ENCODE data around the gene STX18. TPM values are rescaled to one million over a fixed set of nuclear protein-coding genes. Genes with fewer than 3 reads are reported as not detected.

STX18 gene
- polyA plus RNA-seq (2012; ENCODE audit: low read depth, missing spikeins) = 18.9 TPM

DNA sequence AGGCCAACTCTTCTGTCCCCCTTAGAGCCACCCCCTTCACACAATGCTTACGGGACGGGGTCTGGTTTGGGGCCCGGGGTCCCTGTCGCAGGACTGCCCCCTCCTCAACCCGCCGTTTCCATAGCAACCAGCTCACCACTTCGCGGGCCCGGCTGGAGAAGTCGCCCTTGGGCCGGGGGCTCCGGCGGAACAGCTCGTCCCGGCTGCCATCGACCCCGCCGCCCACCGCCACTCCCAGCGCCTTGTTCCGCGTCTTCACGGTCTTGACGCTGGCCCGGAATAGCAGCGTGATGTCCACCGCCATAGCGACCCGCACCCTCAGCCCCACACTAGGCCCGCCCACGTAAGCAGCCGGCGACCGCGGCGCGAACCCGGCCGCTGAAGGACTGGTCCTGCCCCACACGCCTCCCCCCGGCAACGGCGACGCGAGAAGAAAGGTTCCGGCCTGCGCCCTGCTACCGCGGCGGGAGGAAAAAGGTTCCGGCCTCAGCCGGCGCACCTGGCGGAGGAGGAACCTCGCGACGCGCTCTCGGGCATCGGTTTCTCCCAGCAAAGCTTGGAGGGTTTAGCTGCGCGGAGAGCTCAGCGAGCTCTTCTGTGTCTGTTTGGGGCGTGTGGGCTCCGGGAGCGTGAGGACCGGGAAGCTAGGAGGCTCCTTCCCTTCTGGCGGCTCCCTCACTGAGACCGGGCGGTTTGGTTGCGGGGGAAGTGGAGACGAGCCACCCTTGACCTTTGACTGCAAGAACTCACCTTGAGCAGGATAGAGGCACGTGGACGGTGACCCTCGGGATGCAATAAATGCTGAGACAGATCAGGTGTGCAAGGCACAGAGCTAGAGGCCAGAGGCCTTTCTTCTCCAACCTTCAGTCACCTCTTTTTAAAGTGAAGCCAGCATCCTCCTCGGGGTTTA lies at the start of gene STX18:
Gene STX18, minus strand, starts transcription at position 388 of the 910 bp plus-strand sequence. Its CDS starts 84 bp downstream, at position 304.
- TF ChIP-seq POU2F2 (IDR thresholded peaks at IDR 0.05; ENCODE audit: low read depth, low read length) (peak; percentile 90), PAX5 (IDR thresholded peaks at IDR 0.05; ENCODE audit: insufficient read depth, low read length, severe bottlenecking) (peak; percentile 19), TAF1 (IDR thresholded peaks at IDR 0.05; ENCODE audit: low read depth, low read length) (peak; percentile 96), SPI1 (IDR thresholded peaks at IDR 0.05; ENCODE audit: low read depth, low read length) (no peak), POLR2AphosphoS5 (IDR thresholded peaks at IDR 0.05; ENCODE audit: low read depth, low read length) (peak; percentile 82; the same call in 1 of the 2 replicates), POLR2A (IDR thresholded peaks at IDR 0.05; ENCODE audit: low read depth, low read length) (peak; percentile 62; the same call in 1 of the 2 replicates)
- FAIRE-seq = peak; percentile 91
- DNase-seq (ENCODE audit: insufficient read length, low spot score) = peak; percentile 85

DNA sequence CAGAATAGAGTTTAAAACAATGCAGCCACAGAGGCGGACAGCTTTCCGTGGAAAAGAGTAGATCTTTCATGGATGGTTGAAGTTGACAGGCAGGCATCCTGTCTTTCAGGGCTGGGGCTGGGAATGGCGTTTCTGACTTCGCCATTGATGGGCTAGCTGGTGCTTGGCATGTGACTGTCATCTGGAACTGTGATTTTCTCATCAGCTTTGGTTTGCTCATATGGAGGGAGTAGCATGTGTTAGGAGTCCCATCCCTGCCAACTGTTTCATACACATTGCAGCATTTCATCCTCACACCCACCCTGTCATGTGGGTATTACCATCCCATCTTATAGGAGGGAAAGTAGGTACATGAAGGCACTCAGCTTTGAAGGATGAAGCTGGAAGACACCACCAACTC lies 49.2 kb upstream of the STX18 start:
- no peak for DNase-seq (ENCODE audit: insufficient read length, low spot score)
- TF ChIP-seq PAX5 (IDR thresholded peaks at IDR 0.05; ENCODE audit: insufficient read depth, low read length, severe bottlenecking) = no peak
- no peak for TF ChIP-seq POLR2A (IDR thresholded peaks at IDR 0.05; ENCODE audit: low read depth, low read length)
- no peak for TF ChIP-seq POLR2AphosphoS5 (IDR thresholded peaks at IDR 0.05; ENCODE audit: low read depth, low read length)
- TF ChIP-seq TAF1 (IDR thresholded peaks at IDR 0.05; ENCODE audit: low read depth, low read length) = no peak
- no peak for TF ChIP-seq SPI1 (IDR thresholded peaks at IDR 0.05; ENCODE audit: low read depth, low read length)
- no peak for TF ChIP-seq POU2F2 (IDR thresholded peaks at IDR 0.05; ENCODE audit: low read depth, low read length)
- no peak for FAIRE-seq

DNA sequence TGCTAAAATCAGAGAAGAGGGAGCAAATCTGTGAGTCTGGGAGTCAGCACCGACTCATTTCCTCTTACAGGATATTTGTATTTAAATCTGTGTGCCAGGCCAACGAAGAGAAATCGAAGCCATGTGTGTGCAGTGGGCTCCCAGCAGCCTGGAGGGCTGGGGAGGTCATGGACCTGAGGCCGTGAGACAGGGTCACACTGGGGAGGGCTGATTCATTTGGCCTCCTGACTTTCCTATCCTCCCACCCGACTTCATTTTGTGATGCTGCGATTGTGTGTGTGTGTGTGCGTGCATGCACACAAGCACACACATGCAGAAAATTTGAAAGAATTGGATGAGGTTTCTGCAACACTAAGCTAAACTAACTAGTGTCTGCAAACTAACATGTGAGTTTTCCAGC lies 48.7 kb upstream of the STX18 start:
- FAIRE-seq = no peak
- DNase-seq (ENCODE audit: insufficient read length, low spot score) = no peak
- no peak for TF ChIP-seq TAF1 (IDR thresholded peaks at IDR 0.05; ENCODE audit: low read depth, low read length)
- TF ChIP-seq POLR2AphosphoS5 (IDR thresholded peaks at IDR 0.05; ENCODE audit: low read depth, low read length) = no peak
- TF ChIP-seq PAX5 (IDR thresholded peaks at IDR 0.05; ENCODE audit: insufficient read depth, low read length, severe bottlenecking) = no peak
- no peak for TF ChIP-seq POLR2A (IDR thresholded peaks at IDR 0.05; ENCODE audit: low read depth, low read length)
- TF ChIP-seq SPI1 (IDR thresholded peaks at IDR 0.05; ENCODE audit: low read depth, low read length) = no peak
- no peak for TF ChIP-seq POU2F2 (IDR thresholded peaks at IDR 0.05; ENCODE audit: low read depth, low read length)

DNA sequence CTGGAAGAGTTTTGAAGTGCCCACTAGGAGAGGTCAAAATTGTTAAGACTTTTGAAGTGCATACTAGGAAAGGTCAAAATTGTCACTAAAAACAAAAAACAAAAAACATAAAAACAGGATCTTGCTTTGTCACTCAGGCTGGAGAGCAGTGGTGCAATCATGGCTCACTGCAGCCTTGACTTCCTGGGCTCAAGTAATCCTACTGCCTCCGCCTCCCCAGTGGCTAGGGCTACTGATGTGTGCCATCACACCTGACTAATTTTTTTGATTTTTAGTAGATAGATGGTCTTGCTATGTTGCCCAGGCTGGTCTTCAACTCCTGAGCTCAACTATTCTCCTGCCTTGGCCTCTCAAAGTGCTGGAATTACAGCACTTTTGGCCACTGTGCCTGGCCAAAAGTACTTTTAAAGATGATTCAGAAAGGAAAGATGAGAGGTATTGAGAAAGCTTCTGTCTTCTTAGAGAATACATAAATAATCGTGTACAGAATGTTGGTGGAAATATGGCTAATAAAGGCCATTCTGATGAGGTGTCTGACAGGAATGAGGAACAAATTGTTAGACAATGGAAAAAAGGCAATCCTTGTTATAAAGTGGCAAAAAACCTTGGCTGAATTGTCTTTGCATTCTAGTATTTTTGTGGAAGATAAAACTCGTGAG lies 43.3 kb upstream of the STX18 start:
- TF ChIP-seq POLR2AphosphoS5 (IDR thresholded peaks at IDR 0.05; ENCODE audit: low read depth, low read length) = no peak
- TF ChIP-seq SPI1 (IDR thresholded peaks at IDR 0.05; ENCODE audit: low read depth, low read length) = no peak
- no peak for TF ChIP-seq POU2F2 (IDR thresholded peaks at IDR 0.05; ENCODE audit: low read depth, low read length)
- TF ChIP-seq TAF1 (IDR thresholded peaks at IDR 0.05; ENCODE audit: low read depth, low read length) = no peak
- FAIRE-seq (no peak), DNase-seq (ENCODE audit: insufficient read length, low spot score) (no peak)

DNA sequence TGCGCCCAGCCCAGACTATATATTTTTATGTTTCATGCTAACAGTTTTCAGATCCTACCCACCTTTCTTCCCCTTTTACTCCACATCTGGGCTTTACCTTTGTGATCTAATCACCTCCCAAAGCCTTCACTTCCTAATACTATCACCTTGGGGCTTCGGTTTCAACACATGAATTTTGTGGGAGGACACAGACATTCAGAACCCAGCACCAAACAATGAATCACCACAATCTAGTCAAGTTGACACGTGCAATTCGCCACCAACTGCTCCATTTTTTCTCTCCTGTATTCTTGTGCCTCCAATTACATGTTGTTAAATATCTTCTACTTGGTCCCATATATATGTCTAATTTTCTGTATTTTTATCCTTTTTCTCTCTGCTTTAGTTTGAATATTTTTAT lies 41.8 kb upstream of the STX18 start:
- FAIRE-seq (no peak), DNase-seq (ENCODE audit: insufficient read length, low spot score) (no peak)
- TF ChIP-seq POLR2AphosphoS5 (IDR thresholded peaks at IDR 0.05; ENCODE audit: low read depth, low read length) (no peak), POLR2A (IDR thresholded peaks at IDR 0.05; ENCODE audit: low read depth, low read length) (no peak), TAF1 (IDR thresholded peaks at IDR 0.05; ENCODE audit: low read depth, low read length) (no peak), PAX5 (IDR thresholded peaks at IDR 0.05; ENCODE audit: insufficient read depth, low read length, severe bottlenecking) (no peak), POU2F2 (IDR thresholded peaks at IDR 0.05; ENCODE audit: low read depth, low read length) (no peak), SPI1 (IDR thresholded peaks at IDR 0.05; ENCODE audit: low read depth, low read length) (no peak)

DNA sequence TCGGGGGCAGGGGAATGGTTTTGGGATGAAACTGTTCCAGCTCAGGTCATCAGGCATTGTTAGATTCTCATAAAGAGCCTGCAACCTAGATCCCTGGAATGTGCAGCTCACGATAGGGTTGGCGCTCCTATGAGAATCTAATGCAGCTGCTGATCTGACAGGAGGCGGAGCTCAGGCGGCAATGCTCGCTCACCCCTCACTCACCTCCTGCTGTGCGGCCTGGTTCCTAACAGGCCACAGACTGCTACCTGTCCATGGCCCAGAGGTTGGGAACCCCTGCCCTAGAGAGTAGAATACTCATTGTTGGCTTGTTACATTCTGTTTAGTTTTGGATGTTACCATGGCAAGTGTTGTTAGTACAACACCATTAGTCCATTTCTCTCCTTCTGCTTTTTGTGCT lies 40.8 kb upstream of the STX18 start:
- no peak for DNase-seq (ENCODE audit: insufficient read length, low spot score)
- FAIRE-seq = no peak
- TF ChIP-seq TAF1 (IDR thresholded peaks at IDR 0.05; ENCODE audit: low read depth, low read length) (no peak), SPI1 (IDR thresholded peaks at IDR 0.05; ENCODE audit: low read depth, low read length) (no peak), POU2F2 (IDR thresholded peaks at IDR 0.05; ENCODE audit: low read depth, low read length) (no peak), POLR2A (IDR thresholded peaks at IDR 0.05; ENCODE audit: low read depth, low read length) (no peak), PAX5 (IDR thresholded peaks at IDR 0.05; ENCODE audit: insufficient read depth, low read length, severe bottlenecking) (no peak), POLR2AphosphoS5 (IDR thresholded peaks at IDR 0.05; ENCODE audit: low read depth, low read length) (no peak)

DNA sequence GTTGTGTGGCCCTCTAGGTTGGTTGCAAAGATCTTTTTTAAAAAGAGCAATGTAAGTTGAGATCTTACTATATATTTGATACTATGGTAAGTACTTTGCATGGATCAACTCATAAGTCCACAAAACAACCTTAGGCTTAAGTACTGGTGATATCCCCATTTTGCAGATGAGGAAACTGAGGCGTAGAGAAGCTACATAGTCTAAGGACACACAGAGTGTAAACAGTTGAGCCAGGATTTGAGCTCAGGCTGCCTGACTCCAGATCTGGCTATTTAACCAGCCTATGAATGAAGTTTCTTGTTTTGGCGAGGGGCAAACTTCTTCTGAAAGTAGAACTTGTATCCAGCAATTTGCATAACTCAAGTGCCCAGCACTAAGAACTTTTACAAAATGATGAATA lies 38.6 kb upstream of the STX18 start:
- TF ChIP-seq PAX5 (IDR thresholded peaks at IDR 0.05; ENCODE audit: insufficient read depth, low read length, severe bottlenecking) (no peak), POLR2A (IDR thresholded peaks at IDR 0.05; ENCODE audit: low read depth, low read length) (no peak), POLR2AphosphoS5 (IDR thresholded peaks at IDR 0.05; ENCODE audit: low read depth, low read length) (no peak), TAF1 (IDR thresholded peaks at IDR 0.05; ENCODE audit: low read depth, low read length) (no peak), SPI1 (IDR thresholded peaks at IDR 0.05; ENCODE audit: low read depth, low read length) (no peak), POU2F2 (IDR thresholded peaks at IDR 0.05; ENCODE audit: low read depth, low read length) (no peak)
- DNase-seq (ENCODE audit: insufficient read length, low spot score) (no peak), FAIRE-seq (no peak)

DNA sequence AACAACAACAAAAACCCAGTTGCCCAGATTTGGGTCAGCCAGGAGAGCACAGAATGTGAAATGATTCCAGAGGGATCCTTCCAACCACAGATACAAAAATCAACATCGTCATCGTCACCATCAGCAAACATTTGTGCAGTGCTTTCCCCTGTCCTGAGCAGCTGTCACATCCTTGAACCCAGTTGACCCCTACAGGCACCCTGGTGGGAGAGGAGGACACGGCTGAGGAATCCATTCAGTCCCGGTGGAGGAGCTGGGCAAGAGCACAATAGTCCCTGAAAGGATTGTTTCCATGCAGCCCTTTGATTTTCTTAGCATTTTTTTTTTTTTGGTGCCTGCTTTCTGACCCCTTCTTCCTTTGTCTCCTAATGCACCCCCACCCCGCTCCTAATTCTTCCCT lies 37.1 kb upstream of the STX18 start:
- TF ChIP-seq SPI1 (IDR thresholded peaks at IDR 0.05; ENCODE audit: low read depth, low read length) (no peak), POLR2A (IDR thresholded peaks at IDR 0.05; ENCODE audit: low read depth, low read length) (no peak), TAF1 (IDR thresholded peaks at IDR 0.05; ENCODE audit: low read depth, low read length) (no peak), PAX5 (IDR thresholded peaks at IDR 0.05; ENCODE audit: insufficient read depth, low read length, severe bottlenecking) (no peak), POLR2AphosphoS5 (IDR thresholded peaks at IDR 0.05; ENCODE audit: low read depth, low read length) (no peak), POU2F2 (IDR thresholded peaks at IDR 0.05; ENCODE audit: low read depth, low read length) (no peak)
- DNase-seq (ENCODE audit: insufficient read length, low spot score) (no peak), FAIRE-seq (no peak)

DNA sequence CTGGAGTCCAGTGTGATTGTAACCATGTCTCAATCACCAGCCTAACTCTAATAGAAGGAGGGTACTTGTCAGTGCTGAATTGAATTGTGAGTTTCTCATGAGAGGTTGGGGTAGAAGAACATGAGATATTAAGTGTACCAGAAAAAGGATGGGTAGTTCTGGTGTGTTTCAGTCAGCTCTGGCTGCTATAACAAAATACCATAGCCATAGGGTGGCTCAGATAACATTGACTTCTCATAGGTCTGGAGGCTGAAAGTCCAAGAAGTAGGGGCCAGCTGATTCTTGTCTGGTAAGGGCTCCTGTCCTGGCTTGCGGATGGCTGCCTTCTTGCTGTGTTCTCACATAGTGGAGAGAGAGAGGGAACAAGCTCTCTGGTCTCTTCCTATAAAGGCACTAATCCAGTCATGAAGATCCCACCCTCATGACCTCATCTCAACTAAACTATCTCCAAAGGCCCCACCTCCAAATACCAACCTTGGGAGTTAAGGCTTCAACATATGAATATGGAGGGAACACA lies 35.6 kb upstream of the STX18 start:
- no peak for FAIRE-seq
- DNase-seq (ENCODE audit: insufficient read length, low spot score) = no peak
- TF ChIP-seq POLR2AphosphoS5 (IDR thresholded peaks at IDR 0.05; ENCODE audit: low read depth, low read length) (no peak), POU2F2 (IDR thresholded peaks at IDR 0.05; ENCODE audit: low read depth, low read length) (no peak), TAF1 (IDR thresholded peaks at IDR 0.05; ENCODE audit: low read depth, low read length) (no peak), PAX5 (IDR thresholded peaks at IDR 0.05; ENCODE audit: insufficient read depth, low read length, severe bottlenecking) (no peak), POLR2A (IDR thresholded peaks at IDR 0.05; ENCODE audit: low read depth, low read length) (no peak), SPI1 (IDR thresholded peaks at IDR 0.05; ENCODE audit: low read depth, low read length) (no peak)
